ENCODE results near the gene AFF3.

Gene AFF3

DNA sequence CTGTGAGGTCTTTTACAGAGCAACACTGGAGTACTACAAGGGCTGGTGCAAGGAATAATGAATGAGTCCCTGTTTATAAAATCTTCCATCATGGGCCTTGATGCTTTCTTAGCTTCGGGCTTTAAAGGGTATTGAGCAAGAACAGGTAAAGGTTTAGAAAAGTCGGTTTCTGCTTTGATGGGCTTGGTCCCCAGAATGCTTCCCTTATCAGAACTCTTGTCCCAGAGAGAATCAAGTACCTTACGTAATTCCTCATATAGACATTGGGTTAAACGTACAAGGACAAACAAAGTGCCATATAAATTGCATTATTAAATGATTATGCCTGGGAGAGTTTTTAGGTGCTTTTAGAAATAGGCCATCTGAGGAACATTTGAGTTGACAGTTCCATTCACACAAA, 628.0 kb downstream of the AFF3 start:
- H3K27me3 ChIP-seq (ENCODE audit: insufficient read depth, poor library complexity, severe bottlenecking) = peaks cover 5% of the 10 kb centered on the region
- H3K4me3 ChIP-seq (ENCODE audit: severe bottlenecking) = no peak overlapping the region
- no peaks in the 10 kb centered on the region for H3K9me3 ChIP-seq (ENCODE audit: severe bottlenecking)
- no peaks in the 10 kb centered on the region for H3K4me1 ChIP-seq (ENCODE audit: insufficient read depth, poor library complexity, severe bottlenecking)
- no peak overlapping the region for H3K27ac ChIP-seq (ENCODE audit: poor library complexity, severe bottlenecking)
- H3K36me3 ChIP-seq (ENCODE audit: low read depth) = no peaks in the 10 kb centered on the region
- TF ChIP-seq, protein P1, sequence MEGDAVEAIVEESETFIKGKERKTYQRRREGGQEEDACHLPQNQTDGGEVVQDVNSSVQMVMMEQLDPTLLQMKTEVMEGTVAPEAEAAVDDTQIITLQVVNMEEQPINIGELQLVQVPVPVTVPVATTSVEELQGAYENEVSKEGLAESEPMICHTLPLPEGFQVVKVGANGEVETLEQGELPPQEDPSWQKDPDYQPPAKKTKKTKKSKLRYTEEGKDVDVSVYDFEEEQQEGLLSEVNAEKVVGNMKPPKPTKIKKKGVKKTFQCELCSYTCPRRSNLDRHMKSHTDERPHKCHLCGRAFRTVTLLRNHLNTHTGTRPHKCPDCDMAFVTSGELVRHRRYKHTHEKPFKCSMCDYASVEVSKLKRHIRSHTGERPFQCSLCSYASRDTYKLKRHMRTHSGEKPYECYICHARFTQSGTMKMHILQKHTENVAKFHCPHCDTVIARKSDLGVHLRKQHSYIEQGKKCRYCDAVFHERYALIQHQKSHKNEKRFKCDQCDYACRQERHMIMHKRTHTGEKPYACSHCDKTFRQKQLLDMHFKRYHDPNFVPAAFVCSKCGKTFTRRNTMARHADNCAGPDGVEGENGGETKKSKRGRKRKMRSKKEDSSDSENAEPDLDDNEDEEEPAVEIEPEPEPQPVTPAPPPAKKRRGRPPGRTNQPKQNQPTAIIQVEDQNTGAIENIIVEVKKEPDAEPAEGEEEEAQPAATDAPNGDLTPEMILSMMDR (IDR thresholded peaks at IDR 0.05; ENCODE audit: poor library complexity, severe bottlenecking) = no peak
- DNase-seq (ENCODE audit: low spot score) (no peak), ATAC-seq (ENCODE audit: low read depth) (no peak)

DNA sequence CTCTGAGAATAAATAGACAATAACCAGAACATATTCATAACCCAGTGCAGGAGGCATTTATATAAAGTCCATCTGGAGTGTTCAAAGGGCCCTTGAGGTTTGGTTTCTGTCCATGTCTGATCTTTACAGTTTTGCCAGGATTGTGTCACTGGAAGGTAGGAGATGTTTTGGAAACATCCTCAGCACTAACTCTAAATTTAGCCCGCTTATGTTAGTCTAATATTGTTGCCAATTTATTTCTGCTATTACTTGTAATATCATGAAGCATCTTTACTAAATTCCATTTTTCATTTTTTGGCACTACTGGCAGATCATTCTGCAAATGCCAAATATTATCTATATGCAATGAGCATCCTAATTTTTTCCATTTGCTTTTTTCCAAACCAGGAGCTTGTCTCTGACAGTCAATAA, 630.2 kb downstream of the AFF3 start:
- H3K4me3 ChIP-seq (ENCODE audit: severe bottlenecking) = no peak overlapping the region
- no peak for DNase-seq (ENCODE audit: low spot score)
- no peak for ATAC-seq (ENCODE audit: low read depth)
- H3K9me3 ChIP-seq (ENCODE audit: severe bottlenecking) = no peaks in the 10 kb centered on the region
- no peaks in the 10 kb centered on the region for H3K36me3 ChIP-seq (ENCODE audit: low read depth)
- H3K27ac ChIP-seq (ENCODE audit: poor library complexity, severe bottlenecking) = no peak overlapping the region
- TF ChIP-seq, protein P1 (IDR thresholded peaks at IDR 0.05; ENCODE audit: poor library complexity, severe bottlenecking) = no peak
- H3K27me3 ChIP-seq (ENCODE audit: insufficient read depth, poor library complexity, severe bottlenecking) = peaks cover 5% of the 10 kb centered on the region
- no peaks in the 10 kb centered on the region for H3K4me1 ChIP-seq (ENCODE audit: insufficient read depth, poor library complexity, severe bottlenecking)

DNA sequence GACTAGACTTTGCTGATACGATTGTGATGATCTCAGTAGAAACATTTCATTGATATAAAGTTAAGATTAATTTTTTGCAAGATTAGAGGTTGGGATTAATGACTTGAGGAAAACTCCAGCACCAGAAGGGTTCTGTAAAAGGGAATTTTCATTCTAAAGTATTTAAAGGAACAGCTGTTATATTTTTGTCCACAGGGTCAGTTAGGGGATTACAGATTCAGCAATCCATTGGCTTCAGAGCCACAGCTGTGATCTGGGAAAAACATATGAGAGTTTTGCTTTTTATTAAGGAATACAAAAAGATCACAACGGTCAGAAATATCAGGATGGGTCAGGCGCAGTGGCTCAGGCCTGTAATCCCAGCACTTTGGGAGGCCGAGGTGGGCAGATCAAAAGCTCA, 633.0 kb downstream of the AFF3 start:
- no peaks in the 10 kb centered on the region for H3K9me3 ChIP-seq (ENCODE audit: severe bottlenecking)
- DNase-seq (ENCODE audit: low spot score) (no peak), ATAC-seq (ENCODE audit: low read depth) (no peak)
- TF ChIP-seq, protein P1 (IDR thresholded peaks at IDR 0.05; ENCODE audit: poor library complexity, severe bottlenecking) = no peak
- H3K4me1 ChIP-seq (ENCODE audit: insufficient read depth, poor library complexity, severe bottlenecking) = peaks cover 6% of the 10 kb centered on the region
- no peaks in the 10 kb centered on the region for H3K36me3 ChIP-seq (ENCODE audit: low read depth)
- no peak overlapping the region for H3K27ac ChIP-seq (ENCODE audit: poor library complexity, severe bottlenecking)
- H3K4me3 ChIP-seq (ENCODE audit: severe bottlenecking) = no peak overlapping the region
- H3K27me3 ChIP-seq (ENCODE audit: insufficient read depth, poor library complexity, severe bottlenecking) = peaks cover 5% of the 10 kb centered on the region

DNA sequence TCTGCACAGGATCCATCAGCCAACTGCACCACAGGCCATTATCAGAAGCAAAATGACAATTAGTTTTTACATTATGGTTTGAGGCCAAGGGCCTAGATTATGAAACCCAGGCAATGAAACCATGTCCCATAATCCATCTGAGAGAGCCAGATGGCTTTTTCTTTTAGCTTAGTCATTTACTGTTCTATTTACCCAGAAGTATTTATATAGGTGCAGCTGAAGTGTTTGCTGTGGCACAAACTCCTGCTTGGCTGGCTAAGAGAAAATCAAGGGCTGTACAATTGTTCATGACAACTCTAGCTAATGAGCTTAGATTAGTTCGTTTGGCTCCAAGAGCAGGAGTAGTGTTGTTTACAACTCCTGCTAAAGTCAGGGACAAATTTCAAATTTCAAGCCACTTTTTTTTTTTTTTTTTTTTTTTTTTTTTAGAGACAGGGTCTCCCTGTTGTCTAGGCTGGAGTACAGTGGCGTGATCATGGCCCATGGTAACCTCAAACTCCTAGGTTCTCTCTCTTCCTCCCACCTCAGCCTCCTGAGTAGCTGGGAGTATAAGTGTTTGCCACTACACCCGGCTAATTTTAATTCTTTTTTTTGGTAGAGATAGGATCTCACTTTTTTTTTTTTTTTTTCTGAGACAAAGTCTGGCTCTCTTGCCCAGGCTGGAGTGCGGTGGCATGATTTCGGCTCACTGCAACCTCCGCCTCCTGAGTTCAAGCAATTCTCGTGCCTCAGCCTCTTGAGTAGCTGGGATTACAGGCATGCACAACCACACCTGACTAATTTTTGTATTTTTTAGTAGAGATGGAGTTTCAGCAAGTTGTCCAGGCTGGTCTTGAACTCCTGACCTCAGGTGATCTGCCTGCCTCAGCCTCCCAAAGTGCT, 634.2 kb downstream of the AFF3 start:
- H3K4me3 ChIP-seq (ENCODE audit: severe bottlenecking) = no peak overlapping the region
- peaks cover 16% of the 10 kb centered on the region for H3K4me1 ChIP-seq (ENCODE audit: insufficient read depth, poor library complexity, severe bottlenecking)
- ATAC-seq (ENCODE audit: low read depth) = no peak
- no peak overlapping the region for H3K27ac ChIP-seq (ENCODE audit: poor library complexity, severe bottlenecking)
- TF ChIP-seq, protein P1 (IDR thresholded peaks at IDR 0.05; ENCODE audit: poor library complexity, severe bottlenecking) = no peak
- H3K9me3 ChIP-seq (ENCODE audit: severe bottlenecking) = no peaks in the 10 kb centered on the region
- DNase-seq (ENCODE audit: low spot score) = no peak
- H3K36me3 ChIP-seq (ENCODE audit: low read depth) = no peaks in the 10 kb centered on the region
- no peaks in the 10 kb centered on the region for H3K27me3 ChIP-seq (ENCODE audit: insufficient read depth, poor library complexity, severe bottlenecking)

All from RWPE2 (cell line).